Measurements from ENCODE around the gene SYNPO2.

- TF ChIP-seq EZH2 (IDR thresholded peaks at IDR 0.05; ENCODE audit: borderline replicate concordance, low read depth, low read length, severe bottlenecking) (no peak), CTCF (IDR thresholded peaks at IDR 0.05; ENCODE audit: borderline replicate concordance, extremely low read depth, low read length, poor library complexity, severe bottlenecking) (no peak)
These were observed 18.8 kb upstream of the SYNPO2 start for GRCh38 chr4:118869808-118870342.

Measured in DND-41 (cell line).